Breast epithelium (tissue), 4 donors: ENCODE data around the gene HTT. TPM values are rescaled to one million over a fixed set of nuclear protein-coding genes. Genes with fewer than 3 reads are reported as not detected.

Source experiments
- DNase-seq, 2 donors: peaks; one replicate each; pipeline ENCODE4 v3.0.0-alpha.2; 2019; ENCODE audit warnings: low spot score in 2 of 2
- H3K27ac ChIP-seq, 2 donors: fragments of 200-600 bp; sonication (generic) in 1 of 2; one replicate each; pipeline ENCODE4 v1.5.1; 2016 to 2019; ENCODE audit warnings: mild to moderate bottlenecking in 1 of 2
- H3K27me3 ChIP-seq, 2 donors: fragments of 200-600 bp; sonication (generic) in 1 of 2; one replicate each; pipeline versions ENCODE4 v1.5.1 to v1.6.0; 2017 to 2019; ENCODE audit warnings: control low read depth in 1 of 2, mild to moderate bottlenecking in 1 of 2
- H3K36me3 ChIP-seq: fragments of 200-600 bp; one replicate; pipeline ENCODE4 v1.5.1; 2019
- H3K4me1 ChIP-seq, 2 donors: fragments of 200-600 bp; sonication (generic); one replicate each; pipeline ENCODE4 v1.5.1; 2016 to 2019; ENCODE audit warnings: control low read depth in 1 of 2
- H3K4me3 ChIP-seq, 3 donors: fragments of 200-600 bp; sonication (generic); 1 replicate in 2 of 3; 2 replicates in 1 of 3; pipeline ENCODE4 v1.5.1; 2016 to 2019; ENCODE audit warnings: mild to moderate bottlenecking in 3 of 3, moderate library complexity in 2 of 3
- H3K9me3 ChIP-seq, 2 donors: fragments of 200-600 bp; sonication (generic) in 1 of 2; one replicate each; pipeline ENCODE4 v1.5.1; 2016 to 2019; ENCODE audit warnings: control low read depth in 1 of 2
- POLR2A ChIP-seq: fragments of 450-650 bp; IDR thresholded peaks from one replicate; pipeline ENCODE4 v1.6.1; 2016; ENCODE audit warnings: antibody characterized with exemption, mild to moderate bottlenecking, moderate library complexity
- POLR2AphosphoS5 ChIP-seq, 3 donors: sonication (generic); formaldehyde crosslinking; IDR thresholded peaks; one replicate each; pipeline ENCODE4 v1.6.1; 2017; ENCODE audit warnings: antibody characterized with exemption in 3 of 3
- intact Hi-C: fragments of 100-400 bp; cut with DNase I; formaldehyde crosslinking; loops from one replicate; pipeline ENCODE4 v1.15.1; 2023; ENCODE audit warnings: low total_unique reads
- total RNA-seq, 3 donors: library from RNA; depleted of rRNA; stranded (reverse); fragments of >200 nt; gene quantifications; one replicate each; pipeline ENCODE4 v1.1.0, GENCODE V29; 2016
- TF ChIP-seq, protein P1 (sequence below), 3 donors: fragments of 450-650 bp; IDR thresholded peaks; one replicate each; pipeline ENCODE4 v1.5.1; 2016 to 2017; ENCODE audit warnings: antibody characterized with exemption in 3 of 3, mild to moderate bottlenecking in 3 of 3, moderate library complexity in 3 of 3

HTT gene
- total RNA-seq, 3 donors from 2014 or later, result 53.8 to 71.1 (median 55.1) TPM

DNA sequence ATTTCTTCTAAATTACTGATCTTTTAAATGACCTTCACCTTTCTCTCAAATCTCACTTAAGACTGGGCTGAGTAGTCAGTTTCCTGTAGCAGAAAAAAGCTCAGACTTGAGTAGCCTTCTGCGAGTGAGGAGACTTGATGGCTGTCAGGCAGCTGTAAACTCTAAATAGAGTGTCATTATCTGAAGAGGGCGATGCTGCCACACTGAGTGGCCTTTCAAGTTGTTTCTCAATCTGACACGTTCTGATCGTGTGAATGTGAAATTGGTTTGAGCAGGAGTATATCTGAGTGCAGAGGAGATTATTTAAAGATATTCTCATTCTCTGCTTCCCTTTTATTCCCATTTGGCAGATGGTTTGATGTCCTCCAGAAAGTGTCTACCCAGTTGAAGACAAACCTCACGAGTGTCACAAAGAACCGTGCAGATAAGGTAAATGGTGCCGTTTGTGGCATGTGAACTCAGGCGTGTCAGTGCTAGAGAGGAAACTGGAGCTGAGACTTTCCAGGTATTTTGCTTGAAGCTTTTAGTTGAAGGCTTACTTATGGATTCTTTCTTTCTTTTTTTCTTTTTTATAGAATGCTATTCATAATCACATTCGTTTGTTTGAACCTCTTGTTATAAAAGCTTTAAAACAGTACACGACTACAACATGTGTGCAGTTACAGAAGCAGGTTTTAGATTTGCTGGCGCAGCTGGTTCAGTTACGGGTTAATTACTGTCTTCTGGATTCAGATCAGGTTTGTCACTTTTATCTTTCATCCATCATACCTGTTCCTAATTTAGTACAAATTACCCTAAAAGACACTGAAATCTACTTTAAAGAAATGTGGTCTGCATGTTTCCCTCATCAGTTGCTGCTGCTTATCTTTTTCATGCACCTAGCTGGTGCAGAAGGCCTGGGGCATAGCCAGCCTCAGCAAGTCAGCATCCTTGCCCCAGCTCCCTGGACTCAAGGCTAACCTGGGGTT is 100.2 kb downstream of the HTT start:
- H3K36me3 ChIP-seq, result peaks cover 14% of the 10 kb centered on the region
- H3K27me3 ChIP-seq, result no peaks in the 10 kb centered on the region
- TF ChIP-seq, protein P1, sequence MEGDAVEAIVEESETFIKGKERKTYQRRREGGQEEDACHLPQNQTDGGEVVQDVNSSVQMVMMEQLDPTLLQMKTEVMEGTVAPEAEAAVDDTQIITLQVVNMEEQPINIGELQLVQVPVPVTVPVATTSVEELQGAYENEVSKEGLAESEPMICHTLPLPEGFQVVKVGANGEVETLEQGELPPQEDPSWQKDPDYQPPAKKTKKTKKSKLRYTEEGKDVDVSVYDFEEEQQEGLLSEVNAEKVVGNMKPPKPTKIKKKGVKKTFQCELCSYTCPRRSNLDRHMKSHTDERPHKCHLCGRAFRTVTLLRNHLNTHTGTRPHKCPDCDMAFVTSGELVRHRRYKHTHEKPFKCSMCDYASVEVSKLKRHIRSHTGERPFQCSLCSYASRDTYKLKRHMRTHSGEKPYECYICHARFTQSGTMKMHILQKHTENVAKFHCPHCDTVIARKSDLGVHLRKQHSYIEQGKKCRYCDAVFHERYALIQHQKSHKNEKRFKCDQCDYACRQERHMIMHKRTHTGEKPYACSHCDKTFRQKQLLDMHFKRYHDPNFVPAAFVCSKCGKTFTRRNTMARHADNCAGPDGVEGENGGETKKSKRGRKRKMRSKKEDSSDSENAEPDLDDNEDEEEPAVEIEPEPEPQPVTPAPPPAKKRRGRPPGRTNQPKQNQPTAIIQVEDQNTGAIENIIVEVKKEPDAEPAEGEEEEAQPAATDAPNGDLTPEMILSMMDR (IDR thresholded peaks at IDR 0.05), result no peak
- TF ChIP-seq POLR2A, result no peak
- TF ChIP-seq POLR2AphosphoS5 (IDR thresholded peaks at IDR 0.05), result no peak
- no peak overlapping the region for H3K27ac ChIP-seq
- no peak overlapping the region for H3K4me3 ChIP-seq
- no peak for DNase-seq
- H3K9me3 ChIP-seq, result no peaks in the 10 kb centered on the region
- H3K4me1 ChIP-seq, result no peaks in the 10 kb centered on the region
- intact Hi-C loops, result no loop called here

GRCh38 chr4:3176367-3177229 is 102.1 kb downstream of the HTT start:
- TF ChIP-seq POLR2A, result no peak
- no peak for TF ChIP-seq POLR2AphosphoS5 (IDR thresholded peaks at IDR 0.05)
- TF ChIP-seq, protein P1 (IDR thresholded peaks at IDR 0.05), result no peak
- H3K4me1 ChIP-seq, result no peaks in the 10 kb centered on the region
- no peak overlapping the region for H3K27ac ChIP-seq
- no peaks in the 10 kb centered on the region for H3K9me3 ChIP-seq
- H3K4me3 ChIP-seq, result no peak overlapping the region
- H3K27me3 ChIP-seq, result no peaks in the 10 kb centered on the region
- intact Hi-C loops, result no loop called here
- no peak for DNase-seq
- peaks cover 14% of the 10 kb centered on the region for H3K36me3 ChIP-seq

DNA sequence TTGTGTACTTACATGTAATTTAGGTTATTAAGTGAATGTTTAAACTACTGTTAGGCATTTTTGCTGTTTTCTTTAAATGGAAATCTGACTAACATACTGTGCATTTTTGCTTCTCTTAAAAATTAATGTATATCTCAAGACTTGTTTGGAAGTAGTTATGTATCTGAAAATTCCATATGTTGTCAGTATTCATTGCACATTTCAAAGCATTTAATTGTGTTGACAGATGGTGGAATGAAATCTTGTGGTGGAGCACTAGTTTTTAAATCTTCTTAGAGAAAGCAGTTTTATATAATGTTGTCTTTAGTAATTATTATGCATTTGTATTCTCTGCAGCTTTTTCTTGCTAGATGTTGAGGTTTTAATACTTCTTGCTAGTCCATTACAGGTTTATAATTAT is 102.9 kb downstream of the HTT start:
- no peaks in the 10 kb centered on the region for H3K27me3 ChIP-seq
- peaks cover 8% of the 10 kb centered on the region for H3K36me3 ChIP-seq
- no peak for DNase-seq
- H3K9me3 ChIP-seq, result no peaks in the 10 kb centered on the region
- H3K27ac ChIP-seq, result no peak overlapping the region
- TF ChIP-seq, protein P1 (IDR thresholded peaks at IDR 0.05), result no peak
- H3K4me3 ChIP-seq, result no peak overlapping the region
- no peaks in the 10 kb centered on the region for H3K4me1 ChIP-seq
- intact Hi-C loops, result no loop called here

DNA sequence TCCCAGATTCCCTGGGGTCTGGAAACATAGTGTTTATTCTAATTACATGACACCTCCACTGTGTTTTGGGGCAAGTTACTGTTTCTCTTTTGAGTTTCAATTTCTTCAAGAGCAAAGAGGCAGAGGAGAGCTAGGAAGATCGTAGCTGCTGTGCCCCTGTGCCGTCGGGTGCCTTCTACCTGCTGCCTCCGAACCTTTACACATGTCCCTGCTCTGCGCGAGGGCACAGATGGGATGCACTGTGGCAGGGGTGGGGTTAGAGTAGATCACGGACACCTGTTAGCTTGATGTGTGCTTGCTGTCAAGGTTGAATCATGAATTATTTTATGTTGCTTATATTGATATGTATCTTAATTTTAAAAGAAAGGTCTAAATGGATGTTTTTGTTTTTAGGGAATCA is 103.4 kb downstream of the HTT start:
- Histone ChIP-seq H3K27ac (no peak overlapping the region), H3K4me3 (no peak overlapping the region), H3K9me3 (no peaks in the 10 kb centered on the region), H3K4me1 (no peaks in the 10 kb centered on the region), H3K27me3 (no peaks in the 10 kb centered on the region), H3K36me3 (peaks cover 4% of the 10 kb centered on the region)
- TF ChIP-seq POLR2AphosphoS5 (IDR thresholded peaks at IDR 0.05) (no peak), POLR2A (no peak)
- TF ChIP-seq, protein P1 (IDR thresholded peaks at IDR 0.05), result no peak
- DNase-seq, result no peak
- intact Hi-C loops, result no loop called here

GRCh38 chr4:3178351-3178750 is 103.9 kb downstream of the HTT start:
- no peaks in the 10 kb centered on the region for H3K27me3 ChIP-seq
- H3K4me3 ChIP-seq, result no peak overlapping the region
- TF ChIP-seq, protein P1 (IDR thresholded peaks at IDR 0.05), result no peak
- no peak for TF ChIP-seq POLR2AphosphoS5 (IDR thresholded peaks at IDR 0.05)
- no peak for TF ChIP-seq POLR2A
- H3K4me1 ChIP-seq, result no peaks in the 10 kb centered on the region
- H3K27ac ChIP-seq, result no peak overlapping the region
- no peaks in the 10 kb centered on the region for H3K36me3 ChIP-seq
- H3K9me3 ChIP-seq, result no peaks in the 10 kb centered on the region
- intact Hi-C loops, result no loop called here
- no peak for DNase-seq
